Esophagus squamous epithelium (tissue), 4 donors: Measurements from ENCODE around the gene SHOC2.

Source experiments
- POLR2A ChIP-seq, 4 donors: fragments of 450-650 bp; IDR thresholded peaks; one replicate each; pipeline ENCODE4 v1.6.1; 2017; ENCODE audit warnings: antibody characterized with exemption in 4 of 4, mild to moderate bottlenecking in 4 of 4, moderate library complexity in 3 of 4
- TF ChIP-seq, protein P1 (sequence below), 6 experiments: fragments of 450-650 bp in 4 of 6; fragments of 200-600 bp in 2 of 6; sonication (generic) in 2 of 6; IDR thresholded peaks; one replicate each; pipeline ENCODE4 v1.5.1; 2016 to 2019; ENCODE audit warnings: antibody characterized with exemption in 6 of 6, mild to moderate bottlenecking in 4 of 6, moderate library complexity in 4 of 6

- TF ChIP-seq POLR2A (IDR thresholded peaks at IDR 0.05) = no peak
- TF ChIP-seq, protein P1, sequence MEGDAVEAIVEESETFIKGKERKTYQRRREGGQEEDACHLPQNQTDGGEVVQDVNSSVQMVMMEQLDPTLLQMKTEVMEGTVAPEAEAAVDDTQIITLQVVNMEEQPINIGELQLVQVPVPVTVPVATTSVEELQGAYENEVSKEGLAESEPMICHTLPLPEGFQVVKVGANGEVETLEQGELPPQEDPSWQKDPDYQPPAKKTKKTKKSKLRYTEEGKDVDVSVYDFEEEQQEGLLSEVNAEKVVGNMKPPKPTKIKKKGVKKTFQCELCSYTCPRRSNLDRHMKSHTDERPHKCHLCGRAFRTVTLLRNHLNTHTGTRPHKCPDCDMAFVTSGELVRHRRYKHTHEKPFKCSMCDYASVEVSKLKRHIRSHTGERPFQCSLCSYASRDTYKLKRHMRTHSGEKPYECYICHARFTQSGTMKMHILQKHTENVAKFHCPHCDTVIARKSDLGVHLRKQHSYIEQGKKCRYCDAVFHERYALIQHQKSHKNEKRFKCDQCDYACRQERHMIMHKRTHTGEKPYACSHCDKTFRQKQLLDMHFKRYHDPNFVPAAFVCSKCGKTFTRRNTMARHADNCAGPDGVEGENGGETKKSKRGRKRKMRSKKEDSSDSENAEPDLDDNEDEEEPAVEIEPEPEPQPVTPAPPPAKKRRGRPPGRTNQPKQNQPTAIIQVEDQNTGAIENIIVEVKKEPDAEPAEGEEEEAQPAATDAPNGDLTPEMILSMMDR (IDR thresholded peaks at IDR 0.05) = no peak
These were observed 40.3 kb downstream of the SHOC2 start for GRCh38 chr10:110959379-110960332.
